Esophagus (tissue), 2 donors: Measurements from ENCODE around the gene SETDB1. TPM values are rescaled to one million over a fixed set of nuclear protein-coding genes. Genes with fewer than 3 reads are reported as not detected.
A peak's percentile ranks its signal among the peaks of the same experiment; 100 is the strongest.

Experiments used
- H3K27ac ChIP-seq, 2 donors: one replicate each; pipeline ENCODE4 v1.5.1; 2013; ENCODE audit warnings: low read depth in 2 of 2, mild to moderate bottlenecking in 2 of 2, inconsistent platforms in 1 of 2, low read length in 1 of 2, moderate library complexity in 1 of 2
- H3K27me3 ChIP-seq, 2 donors: one replicate each; pipeline ENCODE4 v1.6.1; 2013; ENCODE audit warnings: low read length in 2 of 2, control low read depth in 1 of 2, mild to moderate bottlenecking in 1 of 2; ENCODE audit not compliant: insufficient read depth in 2 of 2, control insufficient read depth in 1 of 2
- H3K36me3 ChIP-seq, 2 donors: one replicate each; pipeline ENCODE4 v1.6.1; 2013; ENCODE audit warnings: low read length in 1 of 2; ENCODE audit not compliant: control insufficient read depth in 2 of 2, insufficient read depth in 2 of 2
- H3K4me1 ChIP-seq, 2 donors: one replicate each; pipeline ENCODE4 v1.6.1; 2013; ENCODE audit warnings: low read length in 1 of 2; ENCODE audit not compliant: control insufficient read depth in 2 of 2, insufficient read depth in 2 of 2
- H3K4me3 ChIP-seq, 2 donors: one replicate each; pipeline ENCODE4 v1.5.1; 2013; ENCODE audit warnings: low read length in 2 of 2, mild to moderate bottlenecking in 2 of 2, low read depth in 1 of 2, moderate library complexity in 1 of 2
- H3K9me3 ChIP-seq, 2 donors: one replicate each; pipeline ENCODE4 v1.6.1; 2013; ENCODE audit warnings: mild to moderate bottlenecking in 2 of 2, low read depth in 1 of 2, low read length in 1 of 2, moderate library complexity in 1 of 2; ENCODE audit not compliant: control insufficient read depth in 2 of 2, insufficient read depth in 1 of 2
- WGBS, 2 donors: extraction: QIAGEN DNeasy Blood & Tissue Kit; methylation state at CpG; one replicate each; pipeline ENCODE4 v1.1.7; 2013; 5-methylcytosine and 5-hydroxymethylcytosine counted together
- polyA plus RNA-seq, 2 donors: library from polyadenylated mRNA; stranded (reverse); fragments of 200-250 nt; gene quantifications; one replicate each; pipeline ENCODE4 v1.2.3, GENCODE V29; 2013
- donor health status: healthy with polysubstance abuse.
- donor health status: Bipolar disorder and iron deficiency.

SETDB1 gene
- polyA plus RNA-seq, 2 donors: 14.4 to 17.8 TPM

GRCh38 chr1:150995896-150996295 lies 69.7 kb downstream of the SETDB1 start:
- Histone ChIP-seq H3K4me3 (no peak overlapping the region), H3K27ac (peak overlapping the region in 1 of 2 donors; percentile 56), H3K4me1 (peaks cover 0 to 2% of the 10 kb centered on the region in 2 donors), H3K27me3 (no peaks in the 10 kb centered on the region), H3K36me3 (peaks cover 17 to 25% of the 10 kb centered on the region in 2 donors), H3K9me3 (no peaks in the 10 kb centered on the region)
- 37 to 41% methylated on average over 9 of the region's 9 CpGs for WGBS, 2 donors

- Histone ChIP-seq H3K4me1 (peaks cover 2 to 4% of the 10 kb centered on the region in 2 donors), H3K4me3 (no peak overlapping the region), H3K9me3 (no peaks in the 10 kb centered on the region), H3K27ac (no peak overlapping the region), H3K36me3 (peaks cover 17 to 28% of the 10 kb centered on the region in 2 donors), H3K27me3 (no peaks in the 10 kb centered on the region)
- 87 to 91% methylated on average over 19 to 20 of the region's 20 CpGs for WGBS, 2 donors
Measured at GRCh38 chr1:150997126-150997872, 71.1 kb downstream of the SETDB1 start.

- Histone ChIP-seq H3K4me3 (no peak overlapping the region), H3K36me3 (peaks cover 17 to 33% of the 10 kb centered on the region in 2 donors), H3K27ac (no peak overlapping the region), H3K9me3 (no peaks in the 10 kb centered on the region), H3K4me1 (peaks cover 3 to 4% of the 10 kb centered on the region in 2 donors), H3K27me3 (no peaks in the 10 kb centered on the region)
- WGBS, 2 donors: 53 to 54% methylated on average over 5 of the region's 5 CpGs
Measured at GRCh38 chr1:150997949-150998348, 71.8 kb downstream of the SETDB1 start.

GRCh38 chr1:150999051-150999674 lies 73.0 kb downstream of the SETDB1 start:
- Histone ChIP-seq H3K4me1 (peaks cover 3 to 4% of the 10 kb centered on the region in 2 donors), H3K36me3 (peaks cover 17 to 33% of the 10 kb centered on the region in 2 donors), H3K9me3 (no peaks in the 10 kb centered on the region), H3K27ac (no peak overlapping the region), H3K27me3 (no peaks in the 10 kb centered on the region), H3K4me3 (no peak overlapping the region)
- 72 to 79% methylated on average over 17 of the region's 17 CpGs for WGBS, 2 donors

- peaks cover 4 to 5% of the 10 kb centered on the region in 2 donors for H3K4me1 ChIP-seq
- H3K36me3 ChIP-seq: peaks cover 17 to 33% of the 10 kb centered on the region in 2 donors
- WGBS, 2 donors: 87 to 89% methylated on average over 2 of the region's 2 CpGs
Measured at GRCh38 chr1:150999926-151000325, 73.8 kb downstream of the SETDB1 start.

GRCh38 chr1:151000408-151000807 lies 74.2 kb downstream of the SETDB1 start:
- Histone ChIP-seq H3K9me3 (no peaks in the 10 kb centered on the region), H3K27me3 (no peaks in the 10 kb centered on the region), H3K4me1 (peaks cover 4 to 5% of the 10 kb centered on the region in 2 donors), H3K27ac (no peak overlapping the region), H3K4me3 (no peak overlapping the region), H3K36me3 (peaks cover 17 to 33% of the 10 kb centered on the region in 2 donors)
- WGBS, 2 donors: 95 to 97% methylated on average over 3 of the region's 3 CpGs

More at GRCh38 chr1:150999926-151000325, 73.8 kb downstream of the SETDB1 start:
- H3K27ac ChIP-seq: no peak overlapping the region
- no peaks in the 10 kb centered on the region for H3K27me3 ChIP-seq
- no peak overlapping the region for H3K4me3 ChIP-seq
- H3K9me3 ChIP-seq: no peaks in the 10 kb centered on the region

- no peaks in the 10 kb centered on the region for H3K9me3 ChIP-seq
- WGBS, 2 donors: 79 to 90% methylated on average over 4 of the region's 4 CpGs
- peaks cover 4 to 5% of the 10 kb centered on the region in 2 donors for H3K4me1 ChIP-seq
- H3K27ac ChIP-seq: no peak overlapping the region
- H3K27me3 ChIP-seq: no peaks in the 10 kb centered on the region
- peaks cover 17 to 33% of the 10 kb centered on the region in 2 donors for H3K36me3 ChIP-seq
- H3K4me3 ChIP-seq: no peak overlapping the region
Measured at GRCh38 chr1:151001602-151002001, 75.4 kb downstream of the SETDB1 start.

GRCh38 chr1:151002051-151002450 lies 75.9 kb downstream of the SETDB1 start:
- 78 to 79% methylated on average over 3 of the region's 3 CpGs for WGBS, 2 donors

GRCh38 chr1:151002611-151003010 lies 76.4 kb downstream of the SETDB1 start:
- Histone ChIP-seq H3K4me1 (peaks cover 4 to 7% of the 10 kb centered on the region in 2 donors), H3K27ac (no peak overlapping the region), H3K9me3 (no peaks in the 10 kb centered on the region), H3K36me3 (peaks cover 10 to 24% of the 10 kb centered on the region in 2 donors), H3K27me3 (no peaks in the 10 kb centered on the region), H3K4me3 (no peak overlapping the region)
- WGBS, 2 donors: 43% methylated on average over 2 of the region's 2 CpGs

More at GRCh38 chr1:151002051-151002450, 75.9 kb downstream of the SETDB1 start:
- no peak overlapping the region for H3K4me3 ChIP-seq
- H3K27me3 ChIP-seq: no peaks in the 10 kb centered on the region
- peaks cover 4 to 5% of the 10 kb centered on the region in 2 donors for H3K4me1 ChIP-seq
- H3K27ac ChIP-seq: no peak overlapping the region
- H3K36me3 ChIP-seq: peaks cover 14 to 30% of the 10 kb centered on the region in 2 donors
- H3K9me3 ChIP-seq: no peaks in the 10 kb centered on the region
